ENCODE results near the gene BOLL. TPM values are rescaled to one million over a fixed set of nuclear protein-coding genes. Genes with fewer than 3 reads are reported as not detected.

BOLL gene
- total and polyA plus RNA-seq, 10 of the 15 experiments (the other 5 are each of a cell fraction or from before 2014, with no cell fraction given), result 0.05 TPM; not detected in 9

GRCh38 chr2:197809064-197809463 lies 23.9 kb upstream of the BOLL start:
- peaks cover 4 to 17% of the 10 kb centered on the region in 2 experiments for H3K27me3 ChIP-seq (replicated peaks in 1 of 2; ENCODE audit: control insufficient read depth in 2 of 2, insufficient read depth in 2 of 2, low read length in 1 of 2)
- BruUV-seq (replicated peaks), result no TSS peak
- RAD21 ChIA-PET (ENCODE audit: unreplicated experiment), result interaction anchor here (1.0 to 4.9 kb wide), 7 partner anchors 8 to 318 kb away, joined by 3 to 35 read pairs (median 3); no protein-coding TSS in a partner anchor
- H3K4me1 ChIP-seq (ENCODE audit: control insufficient read depth, insufficient read depth, low read length), result no peaks in the 10 kb centered on the region
- CTCF ChIA-PET, result interaction anchor here (2.1 to 11.1 kb wide), 2 partner anchors 43 to 317 kb away, joined by 7 to 109 read pairs; no protein-coding TSS in a partner anchor
- no peak for FAIRE-seq
- no peak for TF ChIP-seq GABPA (IDR thresholded peaks at IDR 0.05; ENCODE audit: low read depth)
- TF ChIP-seq ZZZ3 (IDR thresholded peaks at IDR 0.05; ENCODE audit: control insufficient read depth, insufficient read length, low read depth), result no peak
- no peak for TF ChIP-seq SUPT20H (IDR thresholded peaks at IDR 0.05; ENCODE audit: borderline replicate concordance, control insufficient read depth, low read depth, low read length)
- no peak for TF ChIP-seq CBX3 (IDR thresholded peaks at IDR 0.05; ENCODE audit: borderline replicate concordance, low read depth)
- no peak for TF ChIP-seq EGR1 (IDR thresholded peaks at IDR 0.05; ENCODE audit: borderline replicate concordance in 1 of 2, low read depth in 2 of 2, low read length in 2 of 2)
- no peak for TF ChIP-seq MTA3 (IDR thresholded peaks at IDR 0.05; ENCODE audit: borderline replicate concordance, low read length)
- intact Hi-C loops (cut with micrococcal nuclease; ENCODE audit: unreplicated experiment), result no loop called here
- ATAC-seq, result no peak
- H4K20me1 ChIP-seq (ENCODE audit: control insufficient read depth, insufficient read depth), result no peaks in the 10 kb centered on the region
- H3K79me2 ChIP-seq (ENCODE audit: control insufficient read depth, insufficient read depth, low read length), result no peaks in the 10 kb centered on the region
- in situ Hi-C loops (cut with MboI), result no loop called here
- no peaks in the 10 kb centered on the region for H3K36me3 ChIP-seq (ENCODE audit: control insufficient read depth in 2 of 2, insufficient read depth in 2 of 2, low read length in 1 of 2)
- H2AFZ ChIP-seq (ENCODE audit: control insufficient read depth, low read depth, low read length), result no peak overlapping the region
- 69% methylated on average over 5 of the region's 5 CpGs for WGBS (ENCODE audit: insufficient coverage, insufficient replicate concordance, low lambda C conversion rate, missing lambda C conversion rate)
- H3K4me2 ChIP-seq (ENCODE audit: control insufficient read depth, insufficient read depth), result no peak overlapping the region
- no peak overlapping the region for H3K27ac ChIP-seq (ENCODE audit: control insufficient read depth, insufficient read depth)
- no peaks in the 10 kb centered on the region for H3K9me3 ChIP-seq (replicated peaks; ENCODE audit: control insufficient read depth, insufficient read depth, low read length)
- no peak overlapping the region for H3K9ac ChIP-seq (ENCODE audit: control insufficient read depth, insufficient read depth, low read length)
- no peak for DNase-seq (ENCODE audit: low read depth, low spot score)
- SMC1A ChIA-PET (ENCODE audit: uncharacterized antibody, unreplicated experiment), result interaction anchor here (0.6 to 12.2 kb wide), 17 partner anchors 13 to 488 kb away, joined by 3 to 120 read pairs (median 4); no protein-coding TSS in a partner anchor
- no peak overlapping the region for H3K4me3 ChIP-seq
- POLR2A ChIA-PET, result no interaction called here
